CD1c-positive myeloid dendritic cell (primary cell): ENCODE measurements around the gene CTSV.
"Not testable (repeated sequence)": the region's sequence is repeated elsewhere in the genome, so short reads cannot be mapped to it uniquely, and the experiment has no call there.

Source experiments
- DNase-seq: peaks from one replicate; pipeline ENCODE4 v3.0.0-alpha.2; 2016; ENCODE audit errors: extremely low spot score

CTSV gene

GRCh38 chr9:97038611-97039513 lies at the start of gene CTSV:
TSS of gene CTSV (minus strand) at chr9:97039142. CDS start at chr9:97038043, 1,099 bp downstream.
- DNase-seq: peak; percentile 92

- DNase-seq: not testable (repeated sequence)
These were observed 48.8 kb upstream of the CTSV start for GRCh38 chr9:97087668-97088215.

GRCh38 chr9:97084562-97084991 lies 45.6 kb upstream of the CTSV start:
- DNase-seq: not testable (repeated sequence)

DNA sequence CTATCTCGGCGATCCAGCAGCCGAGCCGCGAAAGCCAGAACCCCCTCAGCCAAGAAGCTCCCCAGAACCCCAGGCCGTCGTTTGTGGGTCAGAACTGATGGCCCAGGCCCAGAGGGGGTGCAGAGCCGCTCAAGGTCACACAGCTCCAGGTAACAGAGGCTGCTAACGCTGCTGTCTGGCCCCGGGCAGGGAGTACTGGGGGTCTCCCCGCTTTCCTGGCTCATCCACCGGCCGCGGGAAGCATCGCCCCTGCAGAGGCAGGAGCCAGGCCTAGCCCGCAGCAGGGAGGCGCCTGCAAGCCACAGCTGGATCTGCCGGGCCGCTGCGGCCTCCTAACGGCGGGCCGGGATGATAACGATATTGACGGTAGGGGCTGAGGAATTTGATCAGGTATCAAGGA lies 39.4 kb upstream of the CTSV start:
- no peak for DNase-seq

DNA sequence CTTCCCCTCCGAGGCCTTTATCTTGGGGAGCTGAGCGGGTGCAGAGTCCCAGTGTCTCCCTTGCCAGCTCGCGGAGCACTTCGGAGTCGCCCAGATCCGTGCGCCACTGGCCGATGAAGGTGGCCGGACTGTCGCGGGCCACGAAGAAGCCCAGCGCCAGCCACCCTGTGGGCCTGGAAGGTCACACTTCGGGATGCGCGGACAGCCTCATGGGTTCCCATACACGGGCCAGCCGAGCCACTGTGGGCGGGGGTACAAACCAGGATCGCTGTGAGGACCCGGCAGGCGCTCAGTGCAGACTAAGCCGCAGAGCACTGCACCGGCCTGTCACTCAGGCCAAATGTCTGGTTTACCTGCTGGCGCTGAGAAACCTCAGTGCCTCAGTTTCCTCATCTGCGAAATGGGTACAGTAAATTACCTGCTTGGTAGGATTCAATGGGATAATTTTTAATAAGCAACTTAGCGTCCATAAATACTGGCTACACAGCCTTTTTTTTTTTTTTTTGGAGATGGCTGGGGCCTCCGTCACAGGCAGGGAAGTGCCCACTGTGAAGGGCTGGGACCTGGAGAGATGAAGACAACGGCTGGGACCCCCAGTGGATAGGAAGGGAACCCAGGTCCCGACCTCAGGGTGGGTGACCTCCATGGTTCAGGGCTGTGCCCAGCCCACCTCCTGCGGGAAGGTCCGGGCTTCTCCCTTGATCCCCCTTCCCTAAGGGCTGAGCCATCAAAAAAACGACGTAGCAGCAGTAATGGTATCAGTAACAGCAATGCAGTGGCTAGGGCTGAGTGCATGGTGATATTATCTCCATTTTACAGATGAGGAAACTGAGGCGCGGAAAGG lies 38.7 kb upstream of the CTSV start:
- DNase-seq: no peak

- not testable (repeated sequence) for DNase-seq
These were observed 37.9 kb upstream of the CTSV start for GRCh38 chr9:97076731-97077451.

DNA sequence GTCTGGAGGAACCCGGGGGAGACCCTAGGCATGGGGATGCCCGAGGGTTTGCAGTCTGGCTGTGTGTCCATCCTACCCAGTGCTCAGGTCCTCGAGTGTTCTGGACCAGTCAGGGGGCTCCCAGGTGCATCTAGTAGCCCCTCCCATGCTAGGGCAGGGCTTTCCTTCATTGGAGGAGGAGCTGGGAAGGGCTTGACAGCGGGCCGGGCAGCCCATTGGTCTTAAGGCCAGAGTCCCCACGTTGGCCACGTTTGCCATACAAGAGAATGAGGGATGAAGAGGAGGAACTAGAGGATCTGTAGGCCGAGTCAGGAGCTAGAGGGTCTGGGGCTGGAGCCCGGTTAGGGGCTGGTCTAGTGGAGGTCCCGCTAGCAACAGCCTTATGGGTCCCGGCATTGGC lies 37.3 kb upstream of the CTSV start:
- no peak for DNase-seq

DNA sequence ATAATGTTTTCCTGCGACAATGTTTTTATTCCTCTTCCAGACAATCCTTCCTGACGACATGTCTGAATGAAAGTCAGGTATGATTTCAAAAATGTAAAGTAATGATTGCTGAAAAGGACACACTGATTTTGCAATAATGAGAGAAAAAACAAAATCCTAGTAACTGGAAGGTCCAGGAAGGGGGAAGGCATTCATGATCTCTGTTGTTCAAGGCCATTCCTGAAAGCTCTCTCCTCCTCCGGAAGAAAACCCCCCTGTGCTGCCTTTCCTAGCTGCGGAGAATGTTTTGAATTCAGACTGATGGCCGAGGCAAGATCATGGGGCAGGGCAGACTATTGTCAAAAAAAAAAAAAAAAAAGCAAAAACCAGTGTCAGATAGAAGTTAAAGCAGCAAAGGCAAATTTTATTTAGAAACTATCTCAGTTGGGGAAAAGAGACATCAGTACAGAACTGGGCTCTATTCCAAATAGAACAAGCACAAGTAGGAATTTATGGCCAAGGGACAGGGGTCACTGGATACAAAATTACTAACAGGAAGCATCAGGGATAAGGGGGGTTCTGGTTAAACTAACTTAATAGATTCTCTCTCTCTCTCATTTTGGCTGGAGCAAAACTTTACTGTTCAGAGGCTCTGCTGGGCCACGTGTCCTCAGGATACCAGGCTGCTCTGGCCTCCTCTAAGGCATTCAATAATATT lies 36.5 kb upstream of the CTSV start:
- DNase-seq: no peak

DNA sequence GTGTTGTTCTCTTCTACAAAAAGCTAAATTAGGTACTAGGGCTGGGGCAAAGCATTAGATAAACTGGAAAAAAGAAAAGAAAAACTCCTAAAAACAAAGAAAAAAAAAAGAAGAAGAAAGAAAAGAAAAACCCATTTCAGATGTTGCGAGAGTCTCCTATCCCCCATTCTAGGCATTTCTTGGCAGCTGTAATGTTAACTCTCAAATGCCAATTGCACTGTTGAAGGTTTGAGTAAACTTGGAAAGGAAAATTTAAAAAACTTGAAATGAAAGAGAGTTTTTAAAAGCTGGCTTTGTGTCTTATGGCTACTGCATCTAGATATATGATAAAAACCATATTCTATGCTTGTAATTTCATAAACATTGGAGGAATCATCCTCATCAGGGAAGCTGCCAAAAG lies 34.6 kb upstream of the CTSV start:
- DNase-seq: no peak

DNA sequence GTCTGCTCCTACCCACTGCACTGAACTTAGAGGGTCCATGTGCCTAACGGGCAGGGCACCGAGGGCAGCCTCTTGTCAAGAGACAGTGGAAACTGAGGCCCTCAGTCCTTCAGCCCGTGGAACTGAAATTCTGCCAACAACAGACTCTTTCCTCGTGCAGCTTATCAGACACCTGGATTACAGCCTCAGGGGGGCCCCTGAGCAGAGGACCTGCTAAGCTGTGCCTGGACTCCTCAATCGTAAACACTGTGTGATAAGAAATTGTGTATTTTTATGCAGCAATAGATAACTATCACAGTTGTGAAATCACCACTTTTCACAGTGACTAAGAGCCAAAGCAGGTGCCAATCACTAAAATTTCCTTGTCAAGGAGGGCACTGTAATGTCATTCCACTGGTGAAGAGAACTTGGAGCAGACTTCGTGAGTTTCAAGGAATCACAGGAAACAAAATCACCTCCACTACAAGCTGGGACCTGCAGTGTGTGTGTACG lies 33.4 kb upstream of the CTSV start:
- DNase-seq: no peak

- DNase-seq: not testable (repeated sequence)
These were observed 31.4 kb upstream of the CTSV start for GRCh38 chr9:97070325-97070724.

DNA sequence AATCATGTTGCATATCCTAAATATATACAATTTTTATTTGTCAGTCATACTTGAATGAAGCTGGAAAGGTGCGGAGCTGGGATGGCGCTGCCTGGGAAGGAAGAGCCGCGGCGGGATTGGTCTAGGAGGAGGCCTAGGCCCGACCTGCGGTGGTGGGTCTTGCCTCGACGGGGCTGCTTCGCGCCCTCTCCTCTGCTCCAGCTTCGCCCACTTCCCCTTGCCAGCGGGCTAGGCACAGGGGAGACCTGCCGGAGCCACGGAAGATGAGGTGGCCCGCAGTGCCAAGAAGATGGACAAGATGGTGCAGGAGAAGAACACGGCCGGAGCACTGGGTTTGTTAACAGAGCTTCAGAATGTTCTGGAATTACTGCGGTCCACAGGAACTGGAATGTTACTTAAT lies 28.5 kb upstream of the CTSV start:
- no peak for DNase-seq

GRCh38 chr9:97064176-97064575 lies 25.2 kb upstream of the CTSV start:
- DNase-seq: no peak

DNA sequence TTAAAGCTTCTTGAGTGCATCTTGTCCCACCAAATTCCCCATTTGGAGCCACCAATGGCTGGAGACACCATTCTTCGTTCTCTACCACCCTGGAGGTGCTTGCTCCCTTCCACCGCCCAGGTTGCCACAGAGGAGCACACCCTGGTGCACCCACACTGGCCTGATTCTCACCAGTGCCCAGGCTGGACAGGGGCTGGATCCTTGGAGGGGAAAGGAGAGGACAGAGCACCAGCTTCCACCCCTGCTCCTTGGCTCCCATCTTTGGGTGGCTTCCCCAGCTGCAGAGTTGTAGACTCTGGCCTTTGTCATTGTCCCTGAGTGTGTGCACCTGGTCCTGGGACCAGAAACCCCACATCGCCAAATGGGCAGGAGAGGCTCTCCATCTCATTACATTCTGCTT lies 21.9 kb upstream of the CTSV start:
- DNase-seq: no peak

GRCh38 chr9:97059626-97060025 lies 20.7 kb upstream of the CTSV start:
- DNase-seq: no peak

DNA sequence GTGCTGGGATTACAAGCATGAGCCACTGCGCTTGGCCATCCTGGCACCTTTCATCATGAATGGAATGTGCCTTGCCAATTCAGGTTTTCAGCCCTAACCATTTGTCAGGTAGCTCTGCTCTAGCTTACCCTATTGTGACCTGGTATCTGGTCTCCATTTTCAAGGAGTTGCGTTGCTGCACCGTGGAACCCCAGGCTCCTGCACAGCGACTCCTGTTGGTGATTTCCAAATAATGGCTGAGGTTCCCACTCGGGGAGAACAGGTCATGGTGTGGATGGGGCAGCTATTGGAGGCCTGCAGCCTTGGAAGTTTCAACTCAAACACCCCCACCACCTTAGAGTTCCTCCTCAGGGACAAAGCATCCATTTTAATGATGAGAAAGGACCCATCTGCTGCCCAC lies 18.7 kb upstream of the CTSV start:
- no peak for DNase-seq

- not testable (repeated sequence) for DNase-seq
These were observed 16.9 kb upstream of the CTSV start for GRCh38 chr9:97055891-97056290.

GRCh38 chr9:97053717-97054116 lies 14.8 kb upstream of the CTSV start:
- DNase-seq: no peak

- DNase-seq: no peak
These were observed 13.8 kb upstream of the CTSV start for GRCh38 chr9:97052735-97053134.

- no peak for DNase-seq
These were observed 7.3 kb upstream of the CTSV start for GRCh38 chr9:97046228-97046627.

GRCh38 chr9:97045300-97045699 lies 6.4 kb upstream of the CTSV start:
- DNase-seq: no peak
